Coronary artery (tissue), 2 donors: ENCODE measurements around the gene DROSHA.

ENCODE experiments used
- DNase-seq: peaks from one replicate; pipeline ENCODE4 v3.0.0-alpha.2; 2017; ENCODE audit warnings: low spot score
- H3K27ac ChIP-seq, 2 donors: fragments of 200-600 bp; sonication (generic); one replicate each; pipeline ENCODE4 v1.5.1; 2016 to 2019
- H3K4me3 ChIP-seq: fragments of 200-600 bp; sonication (generic); 2 replicates; pipeline ENCODE4 v1.5.1; 2016; ENCODE audit warnings: mild to moderate bottlenecking, moderate library complexity
- CTCF ChIP-seq: fragments of 200-600 bp; sonication (generic); IDR thresholded peaks from one replicate; pipeline ENCODE4 v1.5.1; 2019; ENCODE audit warnings: antibody characterized with exemption

The DROSHA gene

GRCh38 chr5:31459594-31459993 lies 72.3 kb downstream of the DROSHA start:
- no peak overlapping the region for H3K4me3 ChIP-seq
- no peak for DNase-seq
- H3K27ac ChIP-seq: no peak overlapping the region
- TF ChIP-seq CTCF: no peak

- no peak for DNase-seq
- Histone ChIP-seq H3K4me3 (no peak overlapping the region), H3K27ac (no peak overlapping the region)
- no peak for TF ChIP-seq CTCF
Measured at GRCh38 chr5:31455172-31455571, 76.7 kb downstream of the DROSHA start.

GRCh38 chr5:31453522-31453921 lies 78.4 kb downstream of the DROSHA start:
- no peak for TF ChIP-seq CTCF
- Histone ChIP-seq H3K4me3 (no peak overlapping the region), H3K27ac (no peak overlapping the region)
- DNase-seq: no peak

- DNase-seq: no peak
- no peak overlapping the region for H3K27ac ChIP-seq
- no peak overlapping the region for H3K4me3 ChIP-seq
- TF ChIP-seq CTCF: no peak
Measured at GRCh38 chr5:31452314-31452713, 79.6 kb downstream of the DROSHA start.

GRCh38 chr5:31449962-31450361 lies 81.9 kb downstream of the DROSHA start:
- H3K4me3 ChIP-seq: no peak overlapping the region
- no peak for TF ChIP-seq CTCF
- no peak for DNase-seq
- no peak overlapping the region for H3K27ac ChIP-seq

GRCh38 chr5:31449174-31449573 lies 82.7 kb downstream of the DROSHA start:
- no peak for DNase-seq
- TF ChIP-seq CTCF: no peak

GRCh38 chr5:31445041-31445600 lies 86.8 kb downstream of the DROSHA start:
- Histone ChIP-seq H3K27ac (no peak overlapping the region), H3K4me3 (no peak overlapping the region)
- no peak for TF ChIP-seq CTCF
- DNase-seq: no peak

More at GRCh38 chr5:31449174-31449573, 82.7 kb downstream of the DROSHA start:
- H3K4me3 ChIP-seq: no peak overlapping the region
- no peak overlapping the region for H3K27ac ChIP-seq
